Umbilical cord (tissue), 2 donors: ENCODE measurements around the gene LYSMD4. TPM values are rescaled to one million over a fixed set of nuclear protein-coding genes. Genes with fewer than 3 reads are reported as not detected.

Experiments used
- DNase-seq: peaks from one replicate; pipeline ENCODE4 v3.0.0-alpha.2; 2015; ENCODE audit warnings: low spot score
- total RNA-seq: library from RNA; depleted of rRNA; stranded (reverse); fragments of >200 nt; gene quantifications from one replicate; pipeline ENCODE4 v1.2.3, GENCODE V29; 2014; ENCODE audit warnings: low replicate concordance; ENCODE audit not compliant: insufficient read depth

LYSMD4 gene
- total RNA-seq, 1 donor from 2014 or later: 12.5 TPM

DNA sequence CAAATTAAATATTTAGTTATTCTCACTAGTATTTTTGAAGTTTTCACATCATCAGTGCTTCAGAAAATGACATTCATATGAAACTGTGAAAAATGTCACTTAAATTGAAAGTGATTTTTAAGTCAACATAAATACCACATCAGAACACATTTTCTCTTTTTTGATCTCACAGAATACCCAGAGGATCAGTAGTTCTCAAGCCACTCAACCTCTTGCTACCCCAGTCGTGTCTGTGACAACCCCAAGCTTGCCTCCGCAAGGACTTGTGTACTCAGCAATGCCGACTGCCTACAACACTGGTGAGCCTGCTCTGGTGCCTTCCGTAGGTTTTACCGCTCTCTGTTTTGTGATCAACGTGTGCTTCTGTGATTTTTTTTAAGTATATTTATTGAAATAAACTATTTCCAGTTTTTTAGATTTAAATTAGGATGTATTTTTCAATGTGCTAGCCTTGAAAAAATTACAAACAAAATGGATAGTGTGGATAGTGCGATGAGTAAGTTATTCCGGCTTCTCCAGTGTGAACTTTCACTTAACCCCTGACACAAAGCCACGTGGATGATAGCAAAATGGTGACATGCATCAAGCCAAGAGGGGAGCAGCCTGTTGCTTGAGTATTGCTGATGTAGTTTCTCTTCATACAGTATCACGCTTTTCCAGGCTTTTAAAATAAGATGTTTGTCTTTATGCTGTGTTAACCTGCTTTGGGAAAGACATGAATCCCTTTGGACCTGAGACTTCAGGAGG lies 26.5 kb downstream of the LYSMD4 start:
- no peak for DNase-seq

DNA sequence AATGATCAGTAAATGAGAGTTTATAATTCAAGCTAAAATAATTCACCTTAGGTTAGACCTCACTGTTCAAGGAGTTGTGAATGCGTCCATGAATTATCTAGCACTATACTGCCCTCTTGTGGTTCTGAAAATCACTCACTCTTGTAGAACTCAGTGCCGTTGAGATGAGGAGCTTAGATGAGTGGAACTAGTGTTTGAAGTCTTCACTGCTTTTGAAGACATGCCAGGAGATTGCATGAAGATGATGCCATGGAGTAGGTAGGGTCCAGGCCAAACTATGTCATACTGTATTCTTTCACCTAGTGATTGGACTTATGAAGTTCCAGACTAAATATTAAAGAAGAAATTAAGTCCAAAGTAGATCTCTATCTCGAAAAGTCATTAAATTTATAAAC lies 28.8 kb downstream of the LYSMD4 start:
- peak; percentile 91 for DNase-seq

- peak; percentile 81 for DNase-seq
Observed at GRCh38 chr15:99703603-99704443, 29.4 kb downstream of the LYSMD4 start.

DNA sequence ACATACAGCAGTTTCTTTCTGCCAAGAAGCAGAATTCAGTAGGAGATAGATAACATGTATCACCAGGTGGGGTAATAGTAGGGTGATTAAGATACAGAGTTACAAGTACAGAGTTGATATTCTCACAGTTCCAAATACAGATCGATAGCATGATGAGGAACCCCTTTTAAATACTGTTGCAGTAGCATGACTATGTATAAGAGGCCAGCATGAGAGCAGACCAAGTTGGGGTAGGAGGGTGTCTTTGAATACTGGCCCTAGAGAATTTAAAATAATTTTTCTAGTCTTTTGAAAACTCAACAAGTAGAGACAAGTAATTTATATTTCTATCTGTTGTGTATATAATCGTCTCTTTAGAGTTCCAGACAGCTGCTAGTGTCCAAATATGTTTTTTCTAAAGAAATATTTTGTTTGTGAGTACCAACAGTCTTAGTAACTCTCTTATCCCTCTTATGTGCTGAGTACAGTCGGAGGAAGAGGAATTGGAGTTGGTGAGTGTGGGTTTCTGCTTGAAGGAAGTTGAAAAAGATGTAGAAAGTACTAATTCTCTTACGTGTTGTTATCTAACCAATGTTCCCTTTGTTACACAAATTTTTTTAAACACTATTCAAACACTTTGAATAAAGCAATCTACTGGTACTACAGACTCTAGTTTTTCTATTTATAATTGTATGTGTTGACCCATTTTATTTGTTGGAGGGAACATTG lies 30.2 kb downstream of the LYSMD4 start:
- peak; percentile 22 for DNase-seq

DNA sequence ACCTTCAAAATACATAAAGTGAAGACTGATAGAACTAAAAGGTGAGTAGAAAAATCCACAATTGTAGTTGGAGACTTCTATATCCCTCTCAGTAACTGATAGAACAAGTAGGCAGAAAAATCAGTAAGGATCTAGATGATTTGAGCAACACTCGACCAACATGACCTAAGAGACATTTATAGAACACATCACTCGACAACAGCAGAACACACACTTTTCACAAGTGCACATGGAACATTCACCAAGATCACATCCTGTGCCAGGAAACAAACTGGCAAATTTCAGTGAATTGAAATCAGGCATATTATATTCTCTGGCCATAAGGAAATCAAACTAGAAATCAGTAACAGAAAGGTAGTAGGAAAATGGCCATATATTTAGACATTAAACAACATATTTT lies 37.1 kb downstream of the LYSMD4 start:
- DNase-seq: no peak

DNA sequence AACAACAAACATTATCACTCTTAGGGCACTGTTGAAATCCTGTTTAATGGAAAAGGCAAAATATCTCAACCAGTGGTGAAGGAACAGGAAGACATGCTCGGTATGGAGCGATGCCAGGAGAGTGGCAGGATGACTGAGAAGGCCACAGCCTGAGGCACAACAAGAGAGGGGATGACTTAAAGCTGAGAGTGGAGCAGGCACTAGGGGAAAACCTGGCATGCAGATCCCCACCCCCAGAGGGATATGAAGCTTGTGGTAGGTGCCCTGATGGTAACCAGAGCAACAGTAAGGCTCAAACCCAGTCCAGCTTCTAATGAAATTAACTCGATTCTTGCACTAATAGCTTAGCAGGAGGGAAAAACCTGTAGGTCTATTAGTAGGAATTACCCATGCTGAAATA lies 40.4 kb downstream of the LYSMD4 start:
- no peak for DNase-seq

- no peak for DNase-seq
Observed at GRCh38 chr15:99686290-99686689, 46.9 kb downstream of the LYSMD4 start.

DNA sequence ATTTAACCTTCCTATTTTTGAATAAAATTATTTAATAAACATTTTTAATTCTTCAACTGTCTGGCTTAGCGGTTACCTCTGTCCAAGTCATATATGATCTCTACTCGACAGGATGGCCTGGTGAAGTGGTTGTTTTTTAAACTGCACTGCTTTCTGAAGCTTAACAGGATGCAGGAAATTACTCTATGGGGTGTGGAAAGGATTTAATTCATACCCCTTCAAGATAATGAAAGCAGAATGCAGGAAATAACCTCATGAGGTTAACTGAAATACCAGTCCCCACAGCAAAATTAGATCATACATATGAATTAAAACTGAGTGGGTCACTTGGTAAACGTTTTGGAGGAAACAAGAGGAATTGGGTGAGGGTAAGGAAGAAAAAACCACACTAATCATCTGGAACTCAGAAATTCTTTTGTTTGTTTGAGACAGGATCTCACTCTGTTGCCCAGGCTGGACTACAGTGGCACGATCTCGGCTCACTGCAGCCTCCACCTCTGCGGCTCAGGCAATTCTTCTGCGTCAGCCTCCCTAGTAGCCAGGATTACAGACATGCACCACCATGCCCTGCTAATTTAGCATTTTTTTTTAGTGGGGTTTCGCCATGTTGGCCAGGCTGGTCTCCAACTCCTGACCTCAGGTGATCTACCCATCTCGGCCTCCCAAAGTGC lies 50.1 kb downstream of the LYSMD4 start:
- peak; percentile 14 for DNase-seq

DNA sequence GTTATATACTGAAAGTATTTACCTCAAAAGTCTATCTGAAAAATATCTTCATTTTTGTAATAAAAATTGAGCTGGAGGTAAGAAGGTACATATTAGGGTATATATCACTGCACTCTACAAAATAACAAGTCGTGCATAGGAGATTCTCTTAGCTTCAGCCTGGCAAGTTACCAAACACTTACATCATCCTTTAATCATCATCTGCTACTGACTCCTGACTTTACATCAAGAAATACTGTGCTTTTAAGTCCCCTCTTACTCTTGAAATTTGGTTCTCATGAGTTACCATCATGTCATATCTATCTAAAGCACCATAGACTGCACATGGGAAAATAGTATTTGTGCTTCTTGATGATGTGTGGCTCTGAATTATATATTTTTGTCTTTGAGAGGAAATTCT lies 50.8 kb downstream of the LYSMD4 start:
- DNase-seq: peak; percentile 72

DNA sequence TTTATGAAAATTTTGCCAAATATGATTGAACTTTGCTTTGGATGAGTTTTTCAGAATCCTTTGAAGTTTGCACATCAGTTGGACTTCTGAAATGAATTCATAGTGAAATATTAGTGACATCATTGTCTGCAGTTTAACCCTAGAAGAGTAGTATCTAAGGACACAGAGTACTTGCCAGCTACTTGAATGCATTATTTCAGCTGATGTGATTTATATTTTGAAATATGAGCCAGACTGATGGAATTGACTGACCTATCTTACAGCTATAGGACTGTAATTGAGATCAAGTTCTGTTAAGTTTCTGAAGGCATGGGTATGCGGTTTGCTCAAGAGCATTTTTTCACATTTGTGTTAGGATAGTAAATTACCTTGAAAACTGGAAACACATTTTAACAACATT lies 51.2 kb downstream of the LYSMD4 start:
- no peak for DNase-seq

- DNase-seq: no peak
Observed at GRCh38 chr15:99680276-99680675, 53.0 kb downstream of the LYSMD4 start.

GRCh38 chr15:99677540-99678134 lies 55.6 kb downstream of the LYSMD4 start:
- DNase-seq: no peak

Other genes with a start within 250 kb of the LYSMD4 start
- 66.0 TPM for gene MEF2A, start 167.5 kb downstream of the LYSMD4 start, total RNA-seq